WTC11 (cell line): Measurements from ENCODE around the gene KIF14. TPM values are rescaled to one million over a fixed set of nuclear protein-coding genes. Genes with fewer than 3 reads are reported as not detected.
A peak's percentile ranks its signal among the peaks of the same experiment; 100 is the strongest.

Experiments used
- ATAC-seq: fragments of 200-7000 bp; cut with Tn5 transposase; 2 replicates; pipeline ENCODE4 v1.10.0; 2021; ENCODE audit warnings: mild to moderate bottlenecking, moderate library complexity
- Bru-seq: library from RNA; stranded (reverse); fragments of 400-500 nt; gene quantifications from one replicate; lab custom pipeline; 2021; lab: Mats Ljungman, UMichigan
- CTCF ChIA-PET: fragments of 300-600 bp; sonication (Branson Sonifier 250); formaldehyde crosslinking; loops from one replicate; lab custom pipeline; 2021; ENCODE audit warnings: antibody characterized with exemption; lab: Charles Lee
- POLR2A ChIA-PET: fragments of 350-600 bp; sonication (Branson Sonifier 250); formaldehyde crosslinking; loops from one replicate; lab custom pipeline; 2021; ENCODE audit warnings: antibody characterized with exemption; lab: Charles Lee
- DNase-seq: peaks from one replicate; pipeline ENCODE4 v3.0.0; 2021; ENCODE audit warnings: low spot score
- H3K27ac Mint-ChIP-seq: 2 replicates; pipeline ENCODE4 v1.8.0; 2021; ENCODE audit warnings: mixed read lengths
- H3K27me3 Mint-ChIP-seq: 2 replicates; pipeline ENCODE4 v1.8.0; 2021; ENCODE audit warnings: low read depth, mild to moderate bottlenecking, moderate library complexity, mixed read lengths
- H3K36me3 Mint-ChIP-seq: 2 replicates; pipeline ENCODE4 v1.8.0; 2021; ENCODE audit warnings: mixed read lengths
- H3K4me1 Mint-ChIP-seq: 2 replicates; pipeline ENCODE4 v1.8.0; 2022; ENCODE audit warnings: mixed read lengths
- H3K4me3 Mint-ChIP-seq: 2 replicates; pipeline ENCODE4 v1.8.0; 2021; ENCODE audit warnings: mild to moderate bottlenecking, moderate library complexity, mixed read lengths
- H3K9me3 Mint-ChIP-seq: 2 replicates; pipeline ENCODE4 v1.8.0; 2021; ENCODE audit warnings: mixed read lengths
- ATF1 ChIP-seq: sonication (generic); formaldehyde crosslinking; IDR thresholded peaks from 2 replicates; pipeline ENCODE4 v1.8.1; 2023; ENCODE audit warnings: mild to moderate bottlenecking, moderate library complexity, missing genetic modification reagents
- CBFB ChIP-seq: sonication (generic); formaldehyde crosslinking; IDR thresholded peaks from 2 replicates; pipeline ENCODE4 v1.8.1; 2022; ENCODE audit warnings: mild to moderate bottlenecking, low read depth, missing genetic modification reagents
- FOXK1 ChIP-seq: sonication (generic); formaldehyde crosslinking; IDR thresholded peaks from 2 replicates; pipeline ENCODE4 v1.8.0; 2022; ENCODE audit warnings: mild to moderate bottlenecking, moderate library complexity, missing genetic modification reagents
- FOXP1 ChIP-seq: sonication (generic); formaldehyde crosslinking; IDR thresholded peaks from 2 replicates; pipeline ENCODE4 v1.8.0; 2022; ENCODE audit warnings: missing genetic modification reagents, mild to moderate bottlenecking, moderate library complexity, borderline replicate concordance
- GABPB1 ChIP-seq: sonication (generic); formaldehyde crosslinking; IDR thresholded peaks from 2 replicates; pipeline ENCODE4 v1.8.1; 2023; ENCODE audit warnings: mild to moderate bottlenecking, missing genetic modification reagents
- GRHL2 ChIP-seq: fragments of 250-450 bp; sonication (Bioruptor Pico); IDR thresholded peaks from 2 replicates; pipeline ENCODE4 v1.8.0; 2022; ENCODE audit warnings: mild to moderate bottlenecking, moderate library complexity; ENCODE audit not compliant: insufficient replicate concordance, severe bottlenecking
- HMGA2 ChIP-seq: fragments of 250-450 bp; sonication (Bioruptor Pico); IDR thresholded peaks from 2 replicates; pipeline ENCODE4 v1.4.0; 2021; ENCODE audit warnings: mild to moderate bottlenecking, moderate library complexity
- MYBL2 ChIP-seq: sonication (generic); formaldehyde crosslinking; IDR thresholded peaks from 2 replicates; pipeline ENCODE4 v1.8.1; 2023; ENCODE audit warnings: mild to moderate bottlenecking, moderate library complexity, missing genetic modification reagents
- NR2C2 ChIP-seq: sonication (generic); formaldehyde crosslinking; IDR thresholded peaks from 2 replicates; pipeline ENCODE4 v1.8.0; 2022; ENCODE audit warnings: mild to moderate bottlenecking, missing genetic modification reagents
- PRRX2 ChIP-seq: fragments of 250-450 bp; sonication (Bioruptor Pico); IDR thresholded peaks from 2 replicates; pipeline ENCODE4 v1.8.0; 2021; ENCODE audit warnings: mild to moderate bottlenecking
- SOX15 ChIP-seq: fragments of 250-450 bp; sonication (Bioruptor Pico); IDR thresholded peaks from 2 replicates; pipeline ENCODE4 v1.9.0; 2021; ENCODE audit warnings: mild to moderate bottlenecking
- TCF7 ChIP-seq: sonication (generic); formaldehyde crosslinking; IDR thresholded peaks from 2 replicates; pipeline ENCODE4 v1.8.0; 2022; ENCODE audit warnings: mild to moderate bottlenecking, low read depth, missing genetic modification reagents, moderate library complexity
- TEAD1 ChIP-seq: sonication (generic); formaldehyde crosslinking; IDR thresholded peaks from 2 replicates; pipeline ENCODE4 v1.8.0; 2022; ENCODE audit warnings: mild to moderate bottlenecking, missing genetic modification reagents
- TP53 ChIP-seq: sonication (generic); formaldehyde crosslinking; IDR thresholded peaks from 2 replicates; pipeline ENCODE4 v1.8.1; 2023; ENCODE audit warnings: mild to moderate bottlenecking, missing genetic modification reagents
- ZBTB21 ChIP-seq: sonication (generic); formaldehyde crosslinking; IDR thresholded peaks from 2 replicates; pipeline ENCODE4 v1.8.1; 2023; ENCODE audit warnings: mild to moderate bottlenecking, missing genetic modification reagents, borderline replicate concordance
- ZNF263 ChIP-seq: sonication (generic); formaldehyde crosslinking; IDR thresholded peaks from 2 replicates; pipeline ENCODE4 v1.8.1; 2022; ENCODE audit warnings: low read depth, mild to moderate bottlenecking, moderate library complexity, missing genetic modification reagents
- ZNF416 ChIP-seq: fragments of 250-450 bp; sonication (Bioruptor Pico); IDR thresholded peaks from 2 replicates; pipeline ENCODE4 v1.9.0; 2021; ENCODE audit warnings: mild to moderate bottlenecking, inconsistent platforms
- long read RNA-seq, 3 experiments: library from RNA in 1 of 3; library from capped mRNA in 1 of 3; library from polyadenylated mRNA in 1 of 3; unstranded in 2 of 3; stranded (forward) in 1 of 3; transcript quantifications; one replicate each; pipeline ENCODE4 v2.0.0, GENCODE V29; 2021
- total RNA-seq: library from RNA; stranded (reverse); gene quantifications from 3 replicates; pipeline ENCODE4 v1.2.3, GENCODE V29; 2021
- TF ChIP-seq, protein P1 (sequence below): fragments of 250-450 bp; sonication (Bioruptor Pico); IDR thresholded peaks from 2 replicates; pipeline ENCODE4 v1.9.0; 2021; ENCODE audit warnings: mild to moderate bottlenecking, borderline replicate concordance
- TF ChIP-seq, protein P2 (sequence below): fragments of 250-450 bp; sonication (Bioruptor Pico); IDR thresholded peaks from 2 replicates; pipeline ENCODE4 v2.1.2; 2022; ENCODE audit warnings: mild to moderate bottlenecking, moderate library complexity
- TF ChIP-seq, protein P3 (sequence below): sonication (generic); formaldehyde crosslinking; IDR thresholded peaks from 2 replicates; pipeline ENCODE4 v1.8.1; 2023; ENCODE audit warnings: mild to moderate bottlenecking, missing genetic modification reagents, moderate library complexity

The KIF14 gene, protein sequence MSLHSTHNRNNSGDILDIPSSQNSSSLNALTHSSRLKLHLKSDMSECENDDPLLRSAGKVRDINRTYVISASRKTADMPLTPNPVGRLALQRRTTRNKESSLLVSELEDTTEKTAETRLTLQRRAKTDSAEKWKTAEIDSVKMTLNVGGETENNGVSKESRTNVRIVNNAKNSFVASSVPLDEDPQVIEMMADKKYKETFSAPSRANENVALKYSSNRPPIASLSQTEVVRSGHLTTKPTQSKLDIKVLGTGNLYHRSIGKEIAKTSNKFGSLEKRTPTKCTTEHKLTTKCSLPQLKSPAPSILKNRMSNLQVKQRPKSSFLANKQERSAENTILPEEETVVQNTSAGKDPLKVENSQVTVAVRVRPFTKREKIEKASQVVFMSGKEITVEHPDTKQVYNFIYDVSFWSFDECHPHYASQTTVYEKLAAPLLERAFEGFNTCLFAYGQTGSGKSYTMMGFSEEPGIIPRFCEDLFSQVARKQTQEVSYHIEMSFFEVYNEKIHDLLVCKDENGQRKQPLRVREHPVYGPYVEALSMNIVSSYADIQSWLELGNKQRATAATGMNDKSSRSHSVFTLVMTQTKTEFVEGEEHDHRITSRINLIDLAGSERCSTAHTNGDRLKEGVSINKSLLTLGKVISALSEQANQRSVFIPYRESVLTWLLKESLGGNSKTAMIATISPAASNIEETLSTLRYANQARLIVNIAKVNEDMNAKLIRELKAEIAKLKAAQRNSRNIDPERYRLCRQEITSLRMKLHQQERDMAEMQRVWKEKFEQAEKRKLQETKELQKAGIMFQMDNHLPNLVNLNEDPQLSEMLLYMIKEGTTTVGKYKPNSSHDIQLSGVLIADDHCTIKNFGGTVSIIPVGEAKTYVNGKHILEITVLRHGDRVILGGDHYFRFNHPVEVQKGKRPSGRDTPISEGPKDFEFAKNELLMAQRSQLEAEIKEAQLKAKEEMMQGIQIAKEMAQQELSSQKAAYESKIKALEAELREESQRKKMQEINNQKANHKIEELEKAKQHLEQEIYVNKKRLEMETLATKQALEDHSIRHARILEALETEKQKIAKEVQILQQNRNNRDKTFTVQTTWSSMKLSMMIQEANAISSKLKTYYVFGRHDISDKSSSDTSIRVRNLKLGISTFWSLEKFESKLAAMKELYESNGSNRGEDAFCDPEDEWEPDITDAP (N-terminal part only)
- total RNA-seq (20.0 to 24.4 TPM (median 20.7 TPM) in 3 replicates), Bru-seq, nascent RNA (percentile 79 among the genes with signal in this experiment)
- long read RNA-seq, experiment 1, full-length matches to known transcripts = 47 of 120 reads
- long read RNA-seq, experiment 1, partial matches to known transcripts = 37 of 120 reads
- long read RNA-seq, experiment 1, other reads (novel, unspliced or antisense) = 36 of 120 reads
- long read RNA-seq, experiment 2, partial matches to known transcripts = 12 of 16 reads
- long read RNA-seq, experiment 2, other reads (novel, unspliced or antisense) = 4 of 16 reads
- long read RNA-seq, experiment 3, partial matches to known transcripts = 2 of 14 reads
- long read RNA-seq, experiment 3, other reads (novel, unspliced or antisense) = 12 of 14 reads

DNA sequence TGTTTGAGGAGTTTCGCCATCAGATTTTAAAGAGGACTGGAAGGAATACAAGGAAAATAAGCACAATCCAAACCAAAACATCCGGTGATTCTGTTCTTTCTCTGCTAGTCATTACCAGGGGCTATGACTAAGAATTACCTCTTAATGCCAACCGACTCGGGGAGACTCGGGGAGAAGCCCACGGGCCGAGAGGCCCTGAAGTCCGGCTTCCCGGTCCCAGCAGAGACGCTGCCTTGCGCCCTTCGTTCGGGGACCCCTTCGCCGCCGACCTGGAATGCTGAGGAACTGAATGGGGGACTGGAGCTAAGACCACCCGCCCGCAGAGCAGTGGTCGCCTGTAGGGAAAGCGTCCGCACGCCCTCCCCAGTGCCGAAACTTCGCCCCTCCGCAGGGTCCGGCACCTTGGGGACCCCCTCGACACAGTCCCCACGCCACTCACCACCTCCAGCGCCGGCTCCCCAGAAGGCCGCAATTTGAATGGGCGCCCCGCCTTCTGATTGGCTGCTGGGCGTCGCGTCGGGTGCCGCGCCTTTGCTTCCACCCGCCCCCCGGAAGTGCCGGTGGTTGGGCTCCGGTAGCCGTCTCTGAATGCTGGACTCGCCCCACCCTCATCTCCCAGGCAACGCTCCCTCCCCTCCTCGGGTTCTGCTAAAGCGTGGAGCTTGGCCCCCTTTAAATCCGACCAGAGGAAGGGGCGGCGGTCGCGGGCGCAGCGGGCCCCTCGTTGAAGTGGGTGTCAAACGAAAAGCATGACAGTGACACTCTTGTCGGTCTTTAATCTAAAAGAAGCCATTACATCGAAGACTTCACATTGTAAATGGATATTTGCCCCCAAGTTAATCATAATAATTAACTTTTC lies at the start of gene KIF14:
KIF14 (minus strand) TSS at position 479 of the 859 bp plus-strand sequence. CDS start 2,028 bp downstream, outside the sequence.
- DNase-seq (peak; percentile 95), ATAC-seq (peak; percentile 99)
- CTCF ChIA-PET = interaction anchor here (0.6 to 5.1 kb wide), 6 partner anchors 49 to 499 kb away, joined by 3 to 40 read pairs (median 4); partner anchors contain the start of genes CAMSAP2 and DDX59
- Mint-ChIP-seq H3K4me3 (peak within 1 kb of the TSS; percentile 96), H3K27ac (peak within 1 kb of the TSS; percentile 87), H3K4me1 (peaks cover 24% of the 10 kb centered on the region), H3K9me3 (no peaks in the 10 kb centered on the region), H3K36me3 (peaks cover 21% of the 10 kb centered on the region), H3K27me3 (no peaks in the 10 kb centered on the region)
- POLR2A ChIA-PET = interaction anchor here (0.6 to 1.0 kb wide), 3 partner anchors 49 to 268 kb away, joined by 3 to 8 read pairs (median 3); partner anchors contain the start of gene DDX59
- TF ChIP-seq ATF1 (CRISPR knock-in tag) (no peak), FOXP1 (CRISPR knock-in tag) (peak; percentile 90), CBFB (CRISPR knock-in tag) (no peak), ZNF263 (CRISPR knock-in tag) (no peak), TCF7 (CRISPR knock-in tag) (0 out of 2 replicates have a peak, but pooled peaks have one; percentile 43), GRHL2 (CRISPR knock-in tag) (no peak), ZBTB21 (no peak), TEAD1 (peak; percentile 67), MYBL2 (CRISPR knock-in tag) (peak; percentile 100), NR2C2 (no peak), ZNF416 (CRISPR knock-in tag) (no peak), PRRX2 (no peak), FOXK1 (CRISPR knock-in tag) (peak; percentile 65; the same call in 1 of the 2 replicates), SOX15 (CRISPR knock-in tag) (no peak), TP53 (CRISPR knock-in tag) (no peak), HMGA2 (CRISPR knock-in tag) (no peak), GABPB1 (CRISPR knock-in tag) (peak; percentile 77)
- TF ChIP-seq, protein P1, sequence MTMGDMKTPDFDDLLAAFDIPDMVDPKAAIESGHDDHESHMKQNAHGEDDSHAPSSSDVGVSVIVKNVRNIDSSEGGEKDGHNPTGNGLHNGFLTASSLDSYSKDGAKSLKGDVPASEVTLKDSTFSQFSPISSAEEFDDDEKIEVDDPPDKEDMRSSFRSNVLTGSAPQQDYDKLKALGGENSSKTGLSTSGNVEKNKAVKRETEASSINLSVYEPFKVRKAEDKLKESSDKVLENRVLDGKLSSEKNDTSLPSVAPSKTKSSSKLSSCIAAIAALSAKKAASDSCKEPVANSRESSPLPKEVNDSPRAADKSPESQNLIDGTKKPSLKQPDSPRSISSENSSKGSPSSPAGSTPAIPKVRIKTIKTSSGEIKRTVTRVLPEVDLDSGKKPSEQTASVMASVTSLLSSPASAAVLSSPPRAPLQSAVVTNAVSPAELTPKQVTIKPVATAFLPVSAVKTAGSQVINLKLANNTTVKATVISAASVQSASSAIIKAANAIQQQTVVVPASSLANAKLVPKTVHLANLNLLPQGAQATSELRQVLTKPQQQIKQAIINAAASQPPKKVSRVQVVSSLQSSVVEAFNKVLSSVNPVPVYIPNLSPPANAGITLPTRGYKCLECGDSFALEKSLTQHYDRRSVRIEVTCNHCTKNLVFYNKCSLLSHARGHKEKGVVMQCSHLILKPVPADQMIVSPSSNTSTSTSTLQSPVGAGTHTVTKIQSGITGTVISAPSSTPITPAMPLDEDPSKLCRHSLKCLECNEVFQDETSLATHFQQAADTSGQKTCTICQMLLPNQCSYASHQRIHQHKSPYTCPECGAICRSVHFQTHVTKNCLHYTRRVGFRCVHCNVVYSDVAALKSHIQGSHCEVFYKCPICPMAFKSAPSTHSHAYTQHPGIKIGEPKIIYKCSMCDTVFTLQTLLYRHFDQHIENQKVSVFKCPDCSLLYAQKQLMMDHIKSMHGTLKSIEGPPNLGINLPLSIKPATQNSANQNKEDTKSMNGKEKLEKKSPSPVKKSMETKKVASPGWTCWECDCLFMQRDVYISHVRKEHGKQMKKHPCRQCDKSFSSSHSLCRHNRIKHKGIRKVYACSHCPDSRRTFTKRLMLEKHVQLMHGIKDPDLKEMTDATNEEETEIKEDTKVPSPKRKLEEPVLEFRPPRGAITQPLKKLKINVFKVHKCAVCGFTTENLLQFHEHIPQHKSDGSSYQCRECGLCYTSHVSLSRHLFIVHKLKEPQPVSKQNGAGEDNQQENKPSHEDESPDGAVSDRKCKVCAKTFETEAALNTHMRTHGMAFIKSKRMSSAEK (CRISPR knock-in tag) = no peak
- TF ChIP-seq, protein P2, sequence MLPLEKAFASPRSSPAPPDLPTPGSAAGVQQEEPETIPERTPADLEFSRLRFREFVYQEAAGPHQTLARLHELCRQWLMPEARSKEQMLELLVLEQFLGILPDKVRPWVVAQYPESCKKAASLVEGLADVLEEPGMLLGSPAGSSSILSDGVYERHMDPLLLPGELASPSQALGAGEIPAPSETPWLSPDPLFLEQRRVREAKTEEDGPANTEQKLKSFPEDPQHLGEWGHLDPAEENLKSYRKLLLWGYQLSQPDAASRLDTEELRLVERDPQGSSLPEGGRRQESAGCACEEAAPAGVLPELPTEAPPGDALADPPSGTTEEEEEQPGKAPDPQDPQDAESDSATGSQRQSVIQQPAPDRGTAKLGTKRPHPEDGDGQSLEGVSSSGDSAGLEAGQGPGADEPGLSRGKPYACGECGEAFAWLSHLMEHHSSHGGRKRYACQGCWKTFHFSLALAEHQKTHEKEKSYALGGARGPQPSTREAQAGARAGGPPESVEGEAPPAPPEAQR (CRISPR knock-in tag) = no peak
- TF ChIP-seq, protein P3, sequence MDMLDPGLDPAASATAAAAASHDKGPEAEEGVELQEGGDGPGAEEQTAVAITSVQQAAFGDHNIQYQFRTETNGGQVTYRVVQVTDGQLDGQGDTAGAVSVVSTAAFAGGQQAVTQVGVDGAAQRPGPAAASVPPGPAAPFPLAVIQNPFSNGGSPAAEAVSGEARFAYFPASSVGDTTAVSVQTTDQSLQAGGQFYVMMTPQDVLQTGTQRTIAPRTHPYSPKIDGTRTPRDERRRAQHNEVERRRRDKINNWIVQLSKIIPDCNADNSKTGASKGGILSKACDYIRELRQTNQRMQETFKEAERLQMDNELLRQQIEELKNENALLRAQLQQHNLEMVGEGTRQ (CRISPR knock-in tag) = no peak
